Measurements from ENCODE around the gene EREG. TPM values are rescaled to one million over a fixed set of nuclear protein-coding genes. Genes with fewer than 3 reads are reported as not detected.
"Not testable (repeated sequence)": the region's sequence is repeated elsewhere in the genome, so short reads cannot be mapped to it uniquely, and the experiment has no call there.

Gene EREG
- total RNA-seq, 1 donor from 2014 or later, result not detected

- intact Hi-C loops (cut with micrococcal nuclease), result loop anchor here (5.0 kb wide), 2 partner anchors 33 to 48 kb away; partner anchors contain the start of gene AREG
- H3K36me3 Mint-ChIP-seq (ENCODE audit: low read depth); H3K27me3 Mint-ChIP-seq (ENCODE audit: low read depth); H3K9me3 Mint-ChIP-seq; H3K4me1 Mint-ChIP-seq (ENCODE audit: low read depth); DNase-seq (ENCODE audit: low spot score); H3K27ac Mint-ChIP-seq: not testable (repeated sequence)
- peak overlapping the region; percentile 13 for H3K4me3 Mint-ChIP-seq (ENCODE audit: low read depth)
Observed at GRCh38 chr4:74398894-74399589, 34.1 kb downstream of the EREG start.

- Mint-ChIP-seq H3K9me3 (no peaks in the 10 kb centered on the region), H3K4me3 (ENCODE audit: low read depth) (no peak overlapping the region), H3K27me3 (ENCODE audit: low read depth) (peaks cover 9% of the 10 kb centered on the region), H3K27ac (no peak overlapping the region), H3K4me1 (ENCODE audit: low read depth) (peaks cover 4% of the 10 kb centered on the region), H3K36me3 (ENCODE audit: low read depth) (no peaks in the 10 kb centered on the region)
- intact Hi-C loops (cut with micrococcal nuclease), result no loop called here
- no peak for DNase-seq (ENCODE audit: low spot score)
Observed at GRCh38 chr4:74400395-74400794, 35.5 kb downstream of the EREG start.

GRCh38 chr4:74402692-74403456 lies 37.9 kb downstream of the EREG start:
- Mint-ChIP-seq H3K27ac (no peak overlapping the region), H3K27me3 (ENCODE audit: low read depth) (peaks cover 9% of the 10 kb centered on the region), H3K36me3 (ENCODE audit: low read depth) (no peaks in the 10 kb centered on the region), H3K4me1 (ENCODE audit: low read depth) (peaks cover 2% of the 10 kb centered on the region), H3K4me3 (ENCODE audit: low read depth) (no peak overlapping the region), H3K9me3 (no peaks in the 10 kb centered on the region)
- no peak for DNase-seq (ENCODE audit: low spot score)
- intact Hi-C loops (cut with micrococcal nuclease), result no loop called here

DNA sequence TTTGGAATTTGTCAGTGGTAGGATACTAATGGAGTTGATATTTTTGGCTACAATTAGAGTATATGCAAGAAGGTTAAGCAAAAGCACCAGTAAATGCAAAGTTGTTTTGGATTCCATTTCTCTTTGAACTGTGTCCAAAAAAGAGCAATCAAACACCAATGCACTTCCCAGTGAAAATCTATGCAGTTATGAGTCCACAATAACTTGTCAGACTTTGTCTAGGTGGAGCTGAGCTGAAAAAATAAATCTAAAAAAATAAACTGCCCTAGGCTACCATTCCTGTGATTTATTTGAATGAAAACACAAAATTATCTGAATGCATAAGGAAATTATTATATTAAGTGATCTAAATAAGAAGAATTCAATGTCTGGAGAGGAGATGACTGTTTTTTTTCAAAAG lies 42.9 kb downstream of the EREG start:
- peaks cover 3% of the 10 kb centered on the region for H3K27me3 Mint-ChIP-seq (ENCODE audit: low read depth)
- no peaks in the 10 kb centered on the region for H3K9me3 Mint-ChIP-seq
- H3K36me3 Mint-ChIP-seq (ENCODE audit: low read depth), result no peaks in the 10 kb centered on the region
- no peak overlapping the region for H3K4me3 Mint-ChIP-seq (ENCODE audit: low read depth)
- intact Hi-C loops (cut with micrococcal nuclease), result no loop called here
- no peak overlapping the region for H3K27ac Mint-ChIP-seq
- DNase-seq (ENCODE audit: low spot score), result no peak
- no peaks in the 10 kb centered on the region for H3K4me1 Mint-ChIP-seq (ENCODE audit: low read depth)

DNA sequence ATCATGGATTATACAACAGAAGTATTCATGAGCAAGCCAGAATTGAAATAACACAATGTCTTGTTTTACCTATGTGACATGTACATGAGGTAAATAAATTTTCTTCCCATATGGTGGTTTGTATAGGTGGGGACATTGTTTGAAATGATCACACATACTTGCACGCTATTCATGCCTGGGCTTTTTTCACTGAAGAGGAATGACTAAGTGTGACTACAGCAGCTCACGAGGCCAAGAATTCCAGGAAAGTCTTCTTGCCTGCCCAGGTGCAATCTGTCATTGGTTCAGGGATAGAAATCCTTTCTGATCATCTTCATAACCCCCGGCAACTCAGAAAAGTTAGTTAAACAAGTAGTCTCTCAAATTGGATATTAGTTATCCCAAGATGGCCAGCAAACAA lies 43.7 kb downstream of the EREG start:
- Mint-ChIP-seq H3K27me3 (ENCODE audit: low read depth) (peaks cover under 1% of the 10 kb centered on the region), H3K9me3 (no peaks in the 10 kb centered on the region), H3K27ac (no peak overlapping the region), H3K36me3 (ENCODE audit: low read depth) (no peaks in the 10 kb centered on the region), H3K4me3 (ENCODE audit: low read depth) (no peak overlapping the region), H3K4me1 (ENCODE audit: low read depth) (no peaks in the 10 kb centered on the region)
- intact Hi-C loops (cut with micrococcal nuclease), result no loop called here
- no peak for DNase-seq (ENCODE audit: low spot score)

DNA sequence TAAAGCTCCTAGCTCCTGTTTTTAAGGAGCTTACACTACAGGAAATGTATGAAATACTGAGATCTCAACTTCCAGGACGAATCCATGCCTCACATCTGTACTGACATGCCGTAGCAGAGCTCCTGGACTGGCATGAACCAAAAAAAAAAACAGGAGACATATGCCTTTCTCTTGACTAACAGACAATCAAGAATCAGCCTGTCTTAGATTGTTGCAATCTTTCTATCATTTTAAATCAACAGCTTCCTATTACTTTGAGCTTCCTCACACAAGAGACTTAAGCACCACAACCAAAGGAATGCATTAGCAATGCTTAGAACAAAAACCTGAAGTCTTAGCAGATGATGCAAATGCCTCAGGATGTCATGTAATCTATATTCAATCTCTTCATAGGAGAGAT lies 45.3 kb downstream of the EREG start:
- Mint-ChIP-seq H3K4me3 (ENCODE audit: low read depth) (no peak overlapping the region), H3K27me3 (ENCODE audit: low read depth) (no peaks in the 10 kb centered on the region), H3K9me3 (no peaks in the 10 kb centered on the region), H3K36me3 (ENCODE audit: low read depth) (no peaks in the 10 kb centered on the region), H3K27ac (no peak overlapping the region), H3K4me1 (ENCODE audit: low read depth) (no peaks in the 10 kb centered on the region)
- intact Hi-C loops (cut with micrococcal nuclease), result no loop called here
- no peak for DNase-seq (ENCODE audit: low spot score)

GRCh38 chr4:74412225-74412624 lies 47.3 kb downstream of the EREG start:
- H3K36me3 Mint-ChIP-seq (ENCODE audit: low read depth), result no peaks in the 10 kb centered on the region
- intact Hi-C loops (cut with micrococcal nuclease), result no loop called here
- H3K9me3 Mint-ChIP-seq, result no peaks in the 10 kb centered on the region
- H3K27ac Mint-ChIP-seq, result no peak overlapping the region
- H3K4me1 Mint-ChIP-seq (ENCODE audit: low read depth), result no peaks in the 10 kb centered on the region
- H3K4me3 Mint-ChIP-seq (ENCODE audit: low read depth), result no peak overlapping the region
- DNase-seq (ENCODE audit: low spot score), result no peak
- peaks cover 3% of the 10 kb centered on the region for H3K27me3 Mint-ChIP-seq (ENCODE audit: low read depth)

DNA sequence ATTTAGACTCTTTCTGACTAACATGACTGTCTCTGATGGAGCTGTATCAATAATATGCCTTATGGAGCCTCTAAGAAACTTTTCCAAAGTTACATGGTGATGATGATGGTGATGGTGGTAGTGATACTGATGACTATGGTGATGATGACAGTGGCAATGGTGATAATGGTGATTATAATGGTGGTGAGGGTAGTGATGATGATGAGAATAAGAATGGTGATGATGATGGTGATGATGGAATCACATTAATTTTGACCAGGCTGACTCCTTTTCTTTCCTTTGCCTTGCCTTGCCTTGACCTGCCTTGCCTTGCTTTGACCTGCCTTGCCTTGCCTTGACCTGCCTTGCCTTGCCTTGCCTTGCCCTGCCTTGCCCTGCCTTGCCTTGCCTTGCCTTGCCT lies 48.3 kb downstream of the EREG start:
- H3K9me3 Mint-ChIP-seq, result no peaks in the 10 kb centered on the region
- H3K4me3 Mint-ChIP-seq (ENCODE audit: low read depth), result no peak overlapping the region
- H3K27me3 Mint-ChIP-seq (ENCODE audit: low read depth), result peaks cover 3% of the 10 kb centered on the region
- no peaks in the 10 kb centered on the region for H3K36me3 Mint-ChIP-seq (ENCODE audit: low read depth)
- no peaks in the 10 kb centered on the region for H3K4me1 Mint-ChIP-seq (ENCODE audit: low read depth)
- intact Hi-C loops (cut with micrococcal nuclease), result no loop called here
- H3K27ac Mint-ChIP-seq, result no peak overlapping the region
- no peak for DNase-seq (ENCODE audit: low spot score)

DNA sequence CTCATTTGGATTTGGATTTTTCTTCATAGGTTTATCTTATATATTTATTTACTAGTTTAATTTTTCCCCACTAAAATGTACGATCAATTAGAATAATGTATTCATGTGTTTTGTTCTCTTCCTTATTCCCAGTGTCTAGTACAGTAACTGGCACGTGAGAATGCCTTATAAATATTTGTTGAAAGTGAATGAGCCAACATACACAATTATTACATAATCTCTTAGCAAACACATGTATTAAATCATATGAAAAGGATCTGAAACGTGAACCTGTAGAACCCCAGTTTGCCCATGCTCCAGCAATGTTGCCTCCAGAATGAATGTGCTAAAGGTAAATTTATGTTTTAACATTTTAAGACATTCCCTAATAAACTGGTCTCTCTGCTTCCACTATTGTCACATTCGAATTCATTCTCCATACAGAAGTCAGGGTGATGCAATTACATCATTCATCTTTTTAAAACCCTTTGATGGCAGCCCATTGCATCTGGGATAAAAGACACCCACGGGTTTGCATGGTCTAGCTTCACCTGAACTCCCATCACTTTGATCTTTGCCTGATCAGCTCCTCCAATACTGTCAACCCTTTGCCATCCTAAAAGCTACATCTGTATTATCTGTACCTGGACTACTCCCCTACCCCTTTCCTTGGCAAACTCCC lies 49.3 kb downstream of the EREG start:
- H3K27me3 Mint-ChIP-seq (ENCODE audit: low read depth), result peaks cover 6% of the 10 kb centered on the region
- intact Hi-C loops (cut with micrococcal nuclease), result no loop called here
- H3K4me1 Mint-ChIP-seq (ENCODE audit: low read depth), result no peaks in the 10 kb centered on the region
- H3K9me3 Mint-ChIP-seq, result no peaks in the 10 kb centered on the region
- no peak for DNase-seq (ENCODE audit: low spot score)
- no peak overlapping the region for H3K4me3 Mint-ChIP-seq (ENCODE audit: low read depth)
- no peak overlapping the region for H3K27ac Mint-ChIP-seq
- no peaks in the 10 kb centered on the region for H3K36me3 Mint-ChIP-seq (ENCODE audit: low read depth)

DNA sequence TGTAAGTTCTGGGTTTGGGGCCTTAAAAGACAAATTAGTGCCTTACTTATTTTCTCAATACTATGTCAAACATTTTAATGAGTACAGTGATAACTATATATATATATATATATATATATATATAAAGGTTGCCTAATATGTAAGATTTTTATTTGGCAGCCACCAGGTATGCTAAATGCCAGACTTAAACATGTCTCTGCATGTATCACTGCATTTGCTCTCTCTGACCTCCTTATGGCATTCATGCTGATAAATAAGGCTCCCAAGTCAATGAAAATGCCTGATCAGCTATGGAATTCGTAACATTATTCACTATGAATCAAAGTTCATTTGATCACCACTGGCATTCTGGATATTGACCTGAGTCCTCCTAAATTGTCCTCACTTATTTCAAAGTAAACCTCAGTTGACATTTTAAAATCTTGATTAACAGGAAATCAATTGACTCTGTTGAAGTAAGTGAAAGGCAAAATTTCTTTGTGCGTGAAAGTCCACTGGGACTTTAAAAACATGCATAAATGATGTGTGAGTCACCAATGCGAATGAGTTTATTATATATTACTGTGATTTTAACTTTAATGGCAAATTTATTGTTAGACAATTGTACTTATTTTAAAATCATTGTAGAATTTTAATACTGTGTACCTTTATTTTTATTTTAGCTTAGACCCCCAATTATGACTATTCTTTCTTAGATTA lies 50.8 kb downstream of the EREG start:
- H3K4me3 Mint-ChIP-seq (ENCODE audit: low read depth), result no peak overlapping the region
- no peak overlapping the region for H3K27ac Mint-ChIP-seq
- no peaks in the 10 kb centered on the region for H3K9me3 Mint-ChIP-seq
- DNase-seq (ENCODE audit: low spot score), result no peak
- H3K36me3 Mint-ChIP-seq (ENCODE audit: low read depth), result no peaks in the 10 kb centered on the region
- H3K27me3 Mint-ChIP-seq (ENCODE audit: low read depth), result peaks cover 6% of the 10 kb centered on the region
- intact Hi-C loops (cut with micrococcal nuclease), result no loop called here
- no peaks in the 10 kb centered on the region for H3K4me1 Mint-ChIP-seq (ENCODE audit: low read depth)

GRCh38 chr4:74418063-74418670 lies 53.2 kb downstream of the EREG start:
- DNase-seq (ENCODE audit: low spot score), result no peak
- no peaks in the 10 kb centered on the region for H3K4me1 Mint-ChIP-seq (ENCODE audit: low read depth)
- no peaks in the 10 kb centered on the region for H3K36me3 Mint-ChIP-seq (ENCODE audit: low read depth)
- H3K4me3 Mint-ChIP-seq (ENCODE audit: low read depth), result no peak overlapping the region
- H3K27me3 Mint-ChIP-seq (ENCODE audit: low read depth), result peaks cover 6% of the 10 kb centered on the region
- no peaks in the 10 kb centered on the region for H3K9me3 Mint-ChIP-seq
- no peak overlapping the region for H3K27ac Mint-ChIP-seq
- intact Hi-C loops (cut with micrococcal nuclease), result no loop called here

- intact Hi-C loops (cut with micrococcal nuclease), result no loop called here
- no peak overlapping the region for H3K27ac Mint-ChIP-seq
- H3K27me3 Mint-ChIP-seq (ENCODE audit: low read depth), result peaks cover 7% of the 10 kb centered on the region
Observed at GRCh38 chr4:74420863-74421262, 55.9 kb downstream of the EREG start.

More at GRCh38 chr4:74420863-74421262, 55.9 kb downstream of the EREG start:
- H3K4me1 Mint-ChIP-seq (ENCODE audit: low read depth), result no peaks in the 10 kb centered on the region
- no peak overlapping the region for H3K4me3 Mint-ChIP-seq (ENCODE audit: low read depth)
- no peak for DNase-seq (ENCODE audit: low spot score)
- no peaks in the 10 kb centered on the region for H3K9me3 Mint-ChIP-seq
- H3K36me3 Mint-ChIP-seq (ENCODE audit: low read depth), result no peaks in the 10 kb centered on the region
